ENCODE results near the gene AFF3. TPM values are rescaled to one million over a fixed set of nuclear protein-coding genes. Genes with fewer than 3 reads are reported as not detected.

Gene AFF3
- total and polyA plus RNA-seq, 2 donors (not counting 3 experiments of a cell fraction or from before 2014, with no cell fraction given): 0.06 to 0.07 TPM

- Histone ChIP-seq H3K79me2 (ENCODE audit: control insufficient read depth, insufficient read depth, low read length) (no peaks in the 10 kb centered on the region), H3K9me3 (replicated peaks; ENCODE audit: control insufficient read depth, insufficient read depth, low read length) (no peaks in the 10 kb centered on the region), H4K20me1 (replicated peaks; ENCODE audit: control insufficient read depth, extremely low read depth, insufficient read depth, low read length) (no peaks in the 10 kb centered on the region), H2AFZ (ENCODE audit: low read depth, low read length) (no peak overlapping the region), H3K4me1 (ENCODE audit: control insufficient read depth, extremely low read depth, insufficient read depth, low read length) (no peaks in the 10 kb centered on the region), H3K36me3 (ENCODE audit: control insufficient read depth in 2 of 2, extremely low read depth in 1 of 2, insufficient read depth in 2 of 2, low read length in 2 of 2) (no peaks in the 10 kb centered on the region), H3K27ac (ENCODE audit: insufficient read depth, low read depth, low read length) (no peak overlapping the region), H3K4me2 (ENCODE audit: insufficient read depth, low read length) (no peak overlapping the region), H3K27me3 (ENCODE audit: control insufficient read depth in 2 of 2, insufficient read depth in 2 of 2, low read length in 2 of 2) (peaks cover 2 to 12% of the 10 kb centered on the region in 2 experiments), H3K9ac (replicated peaks; ENCODE audit: extremely low read depth, insufficient read depth, low read length) (no peak overlapping the region), H3K9me1 (replicated peaks; ENCODE audit: control insufficient read depth, extremely low read depth, insufficient read depth, low read length) (no peaks in the 10 kb centered on the region), H3K4me3 (replicated peaks in 1 of 3; ENCODE audit: insufficient read depth in 1 of 3, low read depth in 1 of 3, low read length in 3 of 3) (no peak overlapping the region)
- no TSS peak for BruUV-seq (replicated peaks)
- no peak for FAIRE-seq
- dilution Hi-C loops (cut with MboI; ENCODE audit: extremely low pct_ligation_motif_present, low sequenced_read_pairs): no loop called here
- CTCF ChIA-PET: no interaction called here
- POLR2A ChIA-PET: no interaction called here
- intact Hi-C loops (cut with micrococcal nuclease): no loop called here
- no peak for DNase-seq (ENCODE audit: low read depth, low spot score)
- no peak for TF ChIP-seq JUN (IDR thresholded peaks at IDR 0.05; ENCODE audit: borderline replicate concordance, insufficient read depth, insufficient read length, low read depth)
- no peak for TF ChIP-seq CTCF (IDR thresholded peaks at IDR 0.05; ENCODE audit: extremely low read depth in 1 of 2, insufficient read depth in 1 of 2, low read depth in 1 of 2, low read length in 2 of 2)
Measured at GRCh38 chr2:99905025-99905424, 237.4 kb downstream of the AFF3 start.

- H3K4me1 ChIP-seq (ENCODE audit: control insufficient read depth, extremely low read depth, insufficient read depth, low read length): no peaks in the 10 kb centered on the region
- no peaks in the 10 kb centered on the region for H3K9me3 ChIP-seq (replicated peaks; ENCODE audit: control insufficient read depth, insufficient read depth, low read length)
- TF ChIP-seq JUN (IDR thresholded peaks at IDR 0.05; ENCODE audit: borderline replicate concordance, insufficient read depth, insufficient read length, low read depth): no peak
- TF ChIP-seq MYC (IDR thresholded peaks at IDR 0.05; ENCODE audit: low read depth, low read length): no peak
- TF ChIP-seq POLR2AphosphoS5 (IDR thresholded peaks at IDR 0.05; ENCODE audit: insufficient read depth, low read depth, low read length): no peak
- no peak for TF ChIP-seq FOS (IDR thresholded peaks at IDR 0.05; ENCODE audit: borderline replicate concordance, insufficient read depth, low read length)
- no peak for TF ChIP-seq MAX (IDR thresholded peaks at IDR 0.05; ENCODE audit: insufficient read depth, insufficient read length)
- TF ChIP-seq GATA2 (IDR thresholded peaks at IDR 0.05; ENCODE audit: insufficient read depth, insufficient read length, low read depth, low read length): no peak
- TF ChIP-seq EZH2 (IDR thresholded peaks at IDR 0.05; ENCODE audit: borderline replicate concordance, low read depth, low read length, severe bottlenecking): no peak
- TF ChIP-seq CTCF (IDR thresholded peaks at IDR 0.05; ENCODE audit: extremely low read depth in 1 of 2, insufficient read depth in 1 of 2, low read depth in 1 of 2, low read length in 2 of 2): no peak
- TF ChIP-seq POLR2A (IDR thresholded peaks at IDR 0.05; ENCODE audit: low read depth, low read length): no peak
- ChIA-PET POLR2A (no interaction called here), CTCF (no interaction called here)
- H3K27ac ChIP-seq (ENCODE audit: insufficient read depth, low read depth, low read length): no peak overlapping the region
- no peak for DNase-seq (ENCODE audit: low read depth, low spot score)
- no peaks in the 10 kb centered on the region for H3K36me3 ChIP-seq (ENCODE audit: control insufficient read depth in 2 of 2, extremely low read depth in 1 of 2, insufficient read depth in 2 of 2, low read length in 2 of 2)
- no TSS peak for BruUV-seq (replicated peaks)
- no peaks in the 10 kb centered on the region for H3K9me1 ChIP-seq (replicated peaks; ENCODE audit: control insufficient read depth, extremely low read depth, insufficient read depth, low read length)
- dilution Hi-C loops (cut with MboI; ENCODE audit: extremely low pct_ligation_motif_present, low sequenced_read_pairs): no loop called here
- no peaks in the 10 kb centered on the region for H3K79me2 ChIP-seq (ENCODE audit: control insufficient read depth, insufficient read depth, low read length)
- H2AFZ ChIP-seq (ENCODE audit: low read depth, low read length): no peak overlapping the region
- peaks cover 2 to 12% of the 10 kb centered on the region in 2 experiments for H3K27me3 ChIP-seq (ENCODE audit: control insufficient read depth in 2 of 2, insufficient read depth in 2 of 2, low read length in 2 of 2)
- no peak overlapping the region for H3K4me3 ChIP-seq (replicated peaks in 1 of 3; ENCODE audit: insufficient read depth in 1 of 3, low read depth in 1 of 3, low read length in 3 of 3)
- no peak for FAIRE-seq
- intact Hi-C loops (cut with micrococcal nuclease): no loop called here
- H3K9ac ChIP-seq (replicated peaks; ENCODE audit: extremely low read depth, insufficient read depth, low read length): no peak overlapping the region
- no peak overlapping the region for H3K4me2 ChIP-seq (ENCODE audit: insufficient read depth, low read length)
- H4K20me1 ChIP-seq (replicated peaks; ENCODE audit: control insufficient read depth, extremely low read depth, insufficient read depth, low read length): no peaks in the 10 kb centered on the region
Measured at GRCh38 chr2:99903981-99904380, 238.4 kb downstream of the AFF3 start.
